GM12873 (cell line): ENCODE results near the gene SPATA1.

Experiments
- TF ChIP-seq, protein P1 (sequence below): IDR thresholded peaks from 2 replicates; pipeline ENCODE4 v1.5.1; 2012; ENCODE audit warnings: low read depth, mild to moderate bottlenecking, moderate library complexity, low read length, control low read depth; ENCODE audit not compliant: insufficient read depth; ENCODE audit errors: missing control alignments

Gene SPATA1

DNA sequence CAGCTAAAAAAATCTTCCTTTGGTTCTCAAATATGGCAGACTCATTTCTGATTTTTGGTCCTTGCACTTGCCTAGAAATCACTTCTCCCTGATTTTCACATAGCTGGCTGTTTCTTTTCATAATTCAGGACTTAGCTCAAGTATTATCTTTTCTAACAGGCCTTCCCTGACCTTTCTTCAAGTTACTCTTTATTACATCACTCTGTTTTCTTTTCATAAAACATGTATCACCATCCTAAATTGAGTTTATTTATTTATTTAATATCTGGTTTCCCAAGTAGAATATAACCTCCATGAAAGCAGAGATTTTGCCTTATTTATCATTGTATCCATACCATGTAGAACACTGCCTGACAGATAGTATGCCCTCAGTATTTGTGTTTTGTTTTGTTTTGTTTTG is 18.4 kb downstream of the SPATA1 start:
- TF ChIP-seq, protein P1, sequence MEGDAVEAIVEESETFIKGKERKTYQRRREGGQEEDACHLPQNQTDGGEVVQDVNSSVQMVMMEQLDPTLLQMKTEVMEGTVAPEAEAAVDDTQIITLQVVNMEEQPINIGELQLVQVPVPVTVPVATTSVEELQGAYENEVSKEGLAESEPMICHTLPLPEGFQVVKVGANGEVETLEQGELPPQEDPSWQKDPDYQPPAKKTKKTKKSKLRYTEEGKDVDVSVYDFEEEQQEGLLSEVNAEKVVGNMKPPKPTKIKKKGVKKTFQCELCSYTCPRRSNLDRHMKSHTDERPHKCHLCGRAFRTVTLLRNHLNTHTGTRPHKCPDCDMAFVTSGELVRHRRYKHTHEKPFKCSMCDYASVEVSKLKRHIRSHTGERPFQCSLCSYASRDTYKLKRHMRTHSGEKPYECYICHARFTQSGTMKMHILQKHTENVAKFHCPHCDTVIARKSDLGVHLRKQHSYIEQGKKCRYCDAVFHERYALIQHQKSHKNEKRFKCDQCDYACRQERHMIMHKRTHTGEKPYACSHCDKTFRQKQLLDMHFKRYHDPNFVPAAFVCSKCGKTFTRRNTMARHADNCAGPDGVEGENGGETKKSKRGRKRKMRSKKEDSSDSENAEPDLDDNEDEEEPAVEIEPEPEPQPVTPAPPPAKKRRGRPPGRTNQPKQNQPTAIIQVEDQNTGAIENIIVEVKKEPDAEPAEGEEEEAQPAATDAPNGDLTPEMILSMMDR: no peak

DNA sequence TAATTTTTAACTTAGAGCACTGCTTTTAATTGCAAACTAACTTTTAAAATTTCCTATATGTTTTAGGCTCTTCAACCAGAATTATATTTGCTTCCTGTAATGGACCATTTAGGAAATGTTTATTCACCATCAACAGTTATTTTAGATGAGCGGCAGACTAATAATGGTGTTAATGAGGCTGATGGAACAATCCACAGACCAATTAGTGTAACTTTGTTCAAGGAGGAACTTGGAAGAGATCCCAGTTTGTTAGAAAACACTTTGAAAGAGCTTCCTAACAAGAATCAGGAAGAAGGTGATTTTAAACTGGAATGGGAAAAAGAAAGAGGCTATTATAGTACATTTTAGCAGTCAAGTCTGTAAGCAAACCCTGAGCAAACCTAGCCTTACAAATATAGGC is 19.6 kb downstream of the SPATA1 start:
- TF ChIP-seq, protein P1: no peak

DNA sequence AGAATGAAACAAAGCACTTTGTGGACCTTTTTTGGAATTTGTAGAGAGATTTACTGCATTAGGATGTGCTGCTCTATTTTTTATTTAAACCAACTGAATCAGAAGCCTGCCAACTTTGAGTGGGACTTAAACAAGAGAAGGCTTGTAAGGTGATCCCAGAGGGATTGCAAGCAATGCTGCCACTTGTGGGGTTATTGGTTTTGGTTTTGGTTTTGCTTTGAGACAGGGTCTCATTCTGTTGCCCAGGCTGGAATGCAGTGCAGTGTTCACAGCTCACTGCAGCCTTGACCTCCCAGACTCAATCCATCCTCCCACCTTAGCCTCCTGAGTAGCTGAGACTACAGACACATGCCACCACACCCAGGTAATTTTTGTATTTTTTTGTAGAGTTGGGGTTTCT is 32.4 kb downstream of the SPATA1 start:
- TF ChIP-seq, protein P1: no peak

DNA sequence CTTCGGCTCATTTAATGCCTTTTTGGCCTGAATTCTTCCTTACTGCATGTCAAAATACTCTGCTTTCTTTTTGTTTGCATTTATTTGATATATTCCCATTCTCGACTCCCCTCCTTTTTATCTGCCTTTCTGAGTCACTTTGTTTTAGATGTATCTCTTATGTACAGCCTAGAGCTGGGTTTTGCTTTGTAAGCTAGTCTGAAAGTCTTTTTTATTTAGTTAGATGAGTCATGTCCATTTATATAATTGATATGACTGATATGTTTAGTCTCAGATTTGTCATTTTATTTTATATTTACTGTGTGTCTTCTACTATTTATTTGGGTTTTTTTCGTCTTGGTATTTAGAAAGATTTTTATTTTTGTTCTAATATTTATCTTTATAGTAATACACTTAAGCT is 33.8 kb downstream of the SPATA1 start:
- TF ChIP-seq, protein P1: no peak

DNA sequence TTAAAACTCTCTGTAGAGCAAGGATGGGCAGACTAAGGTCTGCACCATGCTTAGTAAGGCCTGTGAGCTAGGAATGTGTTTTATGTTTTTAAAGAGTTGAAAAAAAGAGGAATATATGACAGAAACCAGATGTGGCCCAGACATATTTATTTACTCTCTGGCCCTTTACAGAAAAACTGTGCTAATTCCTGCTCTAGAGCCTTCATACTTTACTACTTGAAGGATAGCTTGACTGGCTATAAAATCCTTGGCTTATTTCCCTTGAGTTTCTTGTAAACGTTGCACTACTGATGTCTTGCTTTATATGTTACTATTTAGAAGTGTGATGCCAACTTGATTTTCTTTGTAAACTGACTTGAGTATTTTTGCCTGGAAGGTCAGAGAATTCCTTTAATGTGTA is 34.6 kb downstream of the SPATA1 start:
- TF ChIP-seq, protein P1: no peak

DNA sequence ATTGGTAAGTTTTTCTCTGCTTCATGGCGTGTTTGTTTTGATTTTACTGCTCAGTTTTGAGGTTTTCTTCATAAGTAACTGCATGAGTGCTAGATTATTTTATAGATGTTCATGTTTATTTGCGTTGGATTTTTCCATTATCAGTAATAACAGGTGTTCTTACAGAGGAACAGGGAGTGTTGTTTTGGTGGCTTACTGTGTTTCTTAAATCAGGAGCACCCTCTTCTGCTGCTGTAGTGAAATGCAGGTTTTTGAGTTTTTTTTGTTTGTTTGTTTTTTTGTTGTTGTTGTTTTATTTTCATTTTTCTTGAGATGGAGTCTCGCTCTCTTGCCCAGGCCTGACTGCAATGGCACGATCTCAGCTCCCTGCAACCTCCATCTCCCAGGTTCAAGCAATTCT is 35.5 kb downstream of the SPATA1 start:
- TF ChIP-seq, protein P1: peak; percentile 43

DNA sequence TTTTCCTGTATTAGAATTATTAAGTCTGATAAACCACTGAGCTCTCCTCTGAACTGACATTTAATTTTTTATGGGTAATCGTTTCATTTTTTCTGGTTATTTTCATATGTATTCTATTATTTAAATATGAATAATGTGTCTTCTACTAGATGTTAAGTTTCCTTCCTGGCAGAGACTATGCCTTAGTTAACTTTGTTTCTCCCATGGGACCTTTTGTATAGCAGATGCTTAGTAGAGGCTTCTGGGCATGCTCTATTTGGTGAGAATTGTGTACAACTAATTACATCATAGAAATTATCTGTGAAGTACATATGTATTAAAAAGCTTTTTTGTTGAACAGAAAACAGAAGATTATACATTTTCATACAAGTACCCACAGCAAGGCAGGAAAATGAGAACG is 44.6 kb downstream of the SPATA1 start:
- TF ChIP-seq, protein P1: no peak
